Fibroblast of pulmonary artery (primary cell): ENCODE measurements around the gene GAB4.

Source experiments
- DNase-seq: peaks from one replicate; pipeline ENCODE4 v3.0.0-alpha.2; 2010; ENCODE audit warnings: low read depth
- H3K4me3 ChIP-seq: replicated peaks from 2 replicates; pipeline ENCODE4 v1.5.1; 2011; ENCODE audit warnings: low read depth, mild to moderate bottlenecking, control low read depth, low read length, moderate library complexity
- TF ChIP-seq, protein P1 (sequence below): IDR thresholded peaks from 2 replicates; pipeline ENCODE4 v1.5.1; 2011; ENCODE audit warnings: mild to moderate bottlenecking, control low read depth, low read length, inconsistent platforms; ENCODE audit errors: missing control alignments

GAB4 gene

DNA sequence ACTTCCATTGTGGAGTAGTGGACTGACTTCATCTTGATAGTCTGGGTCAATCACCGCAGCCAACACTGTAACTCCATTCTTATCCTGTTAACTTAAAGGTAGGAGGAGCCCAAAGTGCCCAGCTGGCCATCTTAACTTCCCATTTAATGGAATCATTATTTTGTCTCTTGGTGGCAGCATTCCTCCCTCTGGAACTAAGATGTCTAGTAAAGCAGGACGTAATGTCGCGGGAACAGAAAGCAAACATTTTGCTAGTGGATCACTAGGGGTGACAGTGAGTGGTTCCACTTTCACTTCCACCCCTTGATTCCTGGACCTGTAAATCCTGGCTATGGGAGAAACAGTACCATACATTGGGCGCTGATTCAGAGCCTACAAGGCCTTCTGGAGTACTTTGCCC, 71.4 kb downstream of the GAB4 start:
- DNase-seq: no peak
- TF ChIP-seq, protein P1, sequence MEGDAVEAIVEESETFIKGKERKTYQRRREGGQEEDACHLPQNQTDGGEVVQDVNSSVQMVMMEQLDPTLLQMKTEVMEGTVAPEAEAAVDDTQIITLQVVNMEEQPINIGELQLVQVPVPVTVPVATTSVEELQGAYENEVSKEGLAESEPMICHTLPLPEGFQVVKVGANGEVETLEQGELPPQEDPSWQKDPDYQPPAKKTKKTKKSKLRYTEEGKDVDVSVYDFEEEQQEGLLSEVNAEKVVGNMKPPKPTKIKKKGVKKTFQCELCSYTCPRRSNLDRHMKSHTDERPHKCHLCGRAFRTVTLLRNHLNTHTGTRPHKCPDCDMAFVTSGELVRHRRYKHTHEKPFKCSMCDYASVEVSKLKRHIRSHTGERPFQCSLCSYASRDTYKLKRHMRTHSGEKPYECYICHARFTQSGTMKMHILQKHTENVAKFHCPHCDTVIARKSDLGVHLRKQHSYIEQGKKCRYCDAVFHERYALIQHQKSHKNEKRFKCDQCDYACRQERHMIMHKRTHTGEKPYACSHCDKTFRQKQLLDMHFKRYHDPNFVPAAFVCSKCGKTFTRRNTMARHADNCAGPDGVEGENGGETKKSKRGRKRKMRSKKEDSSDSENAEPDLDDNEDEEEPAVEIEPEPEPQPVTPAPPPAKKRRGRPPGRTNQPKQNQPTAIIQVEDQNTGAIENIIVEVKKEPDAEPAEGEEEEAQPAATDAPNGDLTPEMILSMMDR: no peak
- H3K4me3 ChIP-seq: no peak overlapping the region

DNA sequence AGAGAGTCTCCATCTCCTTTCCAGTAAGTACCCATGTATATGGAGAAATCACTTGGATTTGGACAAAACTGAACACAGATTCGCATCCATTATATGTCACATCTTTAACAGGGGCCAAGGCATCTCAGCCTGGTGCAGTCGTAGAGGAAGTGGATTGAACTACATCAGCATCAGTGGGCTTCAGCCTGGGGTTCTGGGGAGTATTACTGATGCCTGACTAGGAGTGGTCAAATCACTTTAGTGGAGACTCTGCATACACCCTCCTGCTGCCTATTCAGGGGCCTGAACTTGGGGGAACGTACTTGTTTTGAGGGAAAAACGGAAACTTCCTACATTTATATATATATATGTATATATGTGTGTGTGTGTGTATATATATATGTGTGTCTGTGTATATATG, 72.8 kb downstream of the GAB4 start:
- no peak overlapping the region for H3K4me3 ChIP-seq
- TF ChIP-seq, protein P1: no peak
- DNase-seq: no peak

DNA sequence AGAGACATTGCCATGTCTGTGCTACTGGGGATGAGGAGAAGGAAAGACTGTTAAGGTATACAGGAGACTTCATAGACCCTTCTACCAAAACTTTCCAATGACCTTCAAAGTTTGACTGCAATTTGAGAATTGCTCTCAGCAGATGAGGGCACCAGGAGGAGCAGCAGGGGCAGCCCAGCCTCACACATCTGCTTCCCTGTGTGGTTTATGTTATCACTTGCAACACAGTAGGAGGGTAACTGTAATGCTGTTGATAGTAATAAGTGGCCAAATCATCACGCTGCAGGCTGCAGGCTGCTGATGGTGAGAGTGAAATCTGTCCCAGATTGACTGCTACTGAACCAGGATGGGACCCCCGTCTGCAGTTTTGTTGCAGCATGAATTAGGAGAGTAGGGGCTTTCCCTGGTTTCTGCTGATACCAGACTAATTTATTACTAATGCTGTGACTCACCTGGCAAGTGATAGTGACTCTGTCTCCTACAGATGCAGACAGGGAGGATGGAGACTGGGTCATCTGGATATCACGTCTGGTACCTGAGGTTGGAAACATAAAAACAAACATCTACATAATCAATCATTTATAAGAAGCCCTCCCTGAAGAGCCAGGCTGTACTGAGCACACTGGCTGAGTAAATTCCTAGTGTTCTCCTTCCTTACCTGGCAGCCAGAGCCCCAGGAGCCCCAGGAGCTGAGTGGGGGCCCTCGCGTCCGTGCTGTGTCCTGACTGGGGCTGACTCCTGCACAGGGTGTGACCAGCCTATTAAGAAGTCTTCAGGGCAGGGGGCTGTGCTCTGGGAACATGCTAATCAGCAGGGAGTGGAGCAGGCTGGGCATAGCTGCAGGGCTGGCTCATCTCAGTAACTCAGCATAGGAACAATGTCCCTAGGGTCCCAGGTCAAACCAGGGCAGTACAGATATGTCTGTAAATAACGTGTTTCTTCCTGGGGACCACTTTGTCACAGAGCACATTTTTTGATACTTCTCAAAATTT, 74.4 kb downstream of the GAB4 start:
- TF ChIP-seq, protein P1: no peak
- no peak overlapping the region for H3K4me3 ChIP-seq
- no peak for DNase-seq

DNA sequence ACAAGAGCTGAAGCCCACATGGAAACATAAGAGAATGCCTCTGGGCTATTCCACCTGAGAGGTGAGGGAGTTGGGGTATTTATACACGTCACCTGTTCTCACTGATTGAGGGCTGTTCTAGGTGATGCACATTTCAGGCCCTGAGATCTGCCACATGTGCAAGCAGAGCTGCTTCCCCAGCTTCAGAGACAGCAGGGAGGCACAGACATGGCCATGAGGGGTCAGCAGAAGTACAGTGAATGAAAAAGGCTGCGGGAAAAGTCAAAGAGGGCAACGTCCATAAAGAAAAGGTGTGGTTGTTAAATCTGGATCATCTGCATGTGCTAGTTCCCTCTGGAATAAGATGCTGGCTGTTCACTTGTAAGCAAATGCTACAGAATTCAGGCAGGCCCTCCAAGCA, 75.4 kb downstream of the GAB4 start:
- no peak overlapping the region for H3K4me3 ChIP-seq
- TF ChIP-seq, protein P1: no peak
- DNase-seq: no peak

DNA sequence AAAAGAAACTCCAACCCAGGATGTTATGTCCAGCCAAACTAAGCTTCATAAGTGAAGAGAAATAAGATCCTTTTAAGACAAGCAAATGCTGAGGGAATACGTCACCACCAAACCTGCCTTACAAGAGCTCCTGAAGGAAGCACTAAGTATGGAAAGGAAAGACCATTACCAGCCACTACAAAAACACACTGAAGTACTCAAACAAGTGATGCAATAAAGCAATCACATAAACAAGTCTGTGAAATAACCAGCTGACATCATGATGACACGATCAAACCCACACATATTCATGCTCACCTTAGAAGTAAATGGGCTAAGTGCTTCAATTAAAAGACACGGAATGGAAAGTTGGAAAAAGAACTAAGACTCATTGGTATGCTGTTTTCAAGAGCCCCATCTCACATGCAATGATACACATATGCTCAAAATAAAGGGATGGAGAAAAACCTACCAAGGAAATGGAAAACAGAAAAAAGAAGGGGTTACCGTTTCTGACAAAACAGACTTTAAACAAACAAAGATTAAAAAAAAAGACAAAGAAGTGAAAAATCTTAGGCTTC, 82.5 kb downstream of the GAB4 start:
- no peak overlapping the region for H3K4me3 ChIP-seq
- TF ChIP-seq, protein P1: no peak
- DNase-seq: no peak

DNA sequence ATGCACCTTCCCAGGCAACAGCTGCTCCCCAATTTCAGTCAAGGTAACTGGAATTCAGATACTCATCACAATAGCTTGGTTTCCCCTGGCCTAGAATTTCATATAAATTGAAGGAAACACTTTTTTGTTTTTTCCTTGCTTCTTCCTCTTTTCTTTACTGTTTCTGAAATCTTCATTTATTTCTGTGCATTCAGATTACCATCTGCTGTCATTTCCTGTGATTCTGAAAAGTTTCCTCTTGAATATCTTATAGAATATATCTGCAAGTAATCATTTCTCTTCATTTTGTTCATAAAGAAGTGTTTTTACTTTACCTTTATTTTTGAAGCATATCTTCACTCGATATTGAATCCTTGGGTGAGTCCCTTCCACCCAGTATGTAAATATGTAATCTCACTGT, 85.3 kb downstream of the GAB4 start:
- TF ChIP-seq, protein P1: no peak
- no peak for DNase-seq
- H3K4me3 ChIP-seq: no peak overlapping the region

DNA sequence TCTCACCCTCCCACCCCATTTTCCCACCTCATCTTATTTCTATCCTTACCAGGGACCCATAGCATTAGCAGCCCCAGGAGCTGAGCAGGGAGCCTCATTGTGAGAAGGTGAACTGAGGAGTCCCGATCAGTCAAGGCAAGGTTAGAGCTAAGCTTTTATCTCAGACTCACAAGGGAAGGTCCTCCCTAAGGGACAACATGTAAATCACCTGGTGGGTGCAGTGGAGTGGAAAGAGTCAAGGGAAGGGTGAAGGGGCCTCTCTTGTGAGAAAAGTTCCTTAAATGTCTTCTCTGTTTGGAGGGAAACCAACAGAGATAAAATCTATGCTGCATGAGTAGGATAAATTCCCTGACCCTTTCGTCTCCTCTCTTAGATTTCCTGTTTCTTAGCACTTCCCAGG, 85.9 kb downstream of the GAB4 start:
- H3K4me3 ChIP-seq: no peak overlapping the region
- TF ChIP-seq, protein P1: no peak
- no peak for DNase-seq
